DOHH2 (cell line): ENCODE data around the gene SLC48A1.
A peak's percentile ranks its signal among the peaks of the same experiment; 100 is the strongest.
"Not testable (repeated sequence)": the region's sequence is repeated elsewhere in the genome, so short reads cannot be mapped to it uniquely, and the experiment has no call there.

Source experiments
- H3F3A ChIP-seq: fragments of 200-600 bp; sonication (generic), shearing (Covaris generic); 2 replicates; pipeline ENCODE4 v1.6.0; 2016; ENCODE audit warnings: antibody characterized with exemption, mild to moderate bottlenecking; ENCODE audit not compliant: control insufficient read depth, insufficient read depth
- H3K27ac ChIP-seq: fragments of 200-600 bp; sonication (generic); 2 replicates; pipeline ENCODE4 v1.5.1; 2014; ENCODE audit warnings: low read depth, mild to moderate bottlenecking, low read length, moderate library complexity
- H3K27me3 ChIP-seq: fragments of 200-600 bp; sonication (generic); 2 replicates; pipeline ENCODE4 v1.6.1; 2014; ENCODE audit warnings: mild to moderate bottlenecking, low read length, mixed read lengths; ENCODE audit not compliant: control insufficient read depth
- H3K36me3 ChIP-seq: fragments of 200-600 bp; sonication (generic); 2 replicates; pipeline ENCODE4 v1.6.1; 2014; ENCODE audit warnings: mild to moderate bottlenecking, low read length, moderate library complexity, mixed read lengths; ENCODE audit not compliant: control insufficient read depth
- H3K4me1 ChIP-seq: fragments of 200-600 bp; sonication (generic); 2 replicates; pipeline ENCODE4 v1.6.1; 2014; ENCODE audit warnings: mild to moderate bottlenecking, low read length, mixed read lengths; ENCODE audit not compliant: control insufficient read depth
- H3K4me2 ChIP-seq: fragments of 200-600 bp; sonication (generic); 2 replicates; pipeline ENCODE4 v1.6.0; 2014; ENCODE audit warnings: mild to moderate bottlenecking, low read length, moderate library complexity
- H3K4me3 ChIP-seq: fragments of 200-600 bp; sonication (generic); 2 replicates; pipeline ENCODE4 v1.5.1; 2014; ENCODE audit warnings: mild to moderate bottlenecking, low read length, mixed read lengths
- H3K79me2 ChIP-seq: fragments of 200-600 bp; sonication (generic); 2 replicates; pipeline ENCODE4 v1.6.1; 2014; ENCODE audit warnings: mild to moderate bottlenecking, low read length, mixed read lengths; ENCODE audit not compliant: control insufficient read depth
- H3K9me2 ChIP-seq: fragments of 200-600 bp; sonication (generic); replicated peaks from 2 replicates; pipeline ENCODE4 v1.6.1; 2014; ENCODE audit warnings: mild to moderate bottlenecking, low read length, mixed read lengths; ENCODE audit not compliant: control insufficient read depth
- H3K9me3 ChIP-seq: fragments of 200-600 bp; sonication (generic); 2 replicates; pipeline ENCODE4 v1.6.1; 2014; ENCODE audit warnings: antibody characterized with exemption, low read length, mixed read lengths; ENCODE audit not compliant: control insufficient read depth, insufficient read depth
- H4K20me1 ChIP-seq: fragments of 200-600 bp; sonication (generic); 2 replicates; pipeline ENCODE4 v1.6.0; 2014; ENCODE audit warnings: low read depth, mild to moderate bottlenecking, antibody characterized with exemption, low read length, moderate library complexity; ENCODE audit not compliant: control insufficient read depth, insufficient read depth
- EZH2phosphoT487 ChIP-seq: fragments of 200-600 bp; sonication (generic); IDR thresholded peaks from 2 replicates; pipeline ENCODE4 v1.6.1; 2017; ENCODE audit warnings: borderline replicate concordance, mild to moderate bottlenecking, antibody characterized with exemption, low read length, moderate library complexity, mixed read lengths
- TF ChIP-seq, protein P1 (sequence below): fragments of 200-600 bp; sonication (generic); IDR thresholded peaks from one replicate; pipeline ENCODE4 v1.5.1; 2014; ENCODE audit warnings: antibody characterized with exemption, mild to moderate bottlenecking, low read depth, low read length; ENCODE audit not compliant: poor library complexity, severe bottlenecking

SLC48A1 gene

GRCh38 chr12:47807338-47807737 lies 34.3 kb downstream of the SLC48A1 start:
- Histone ChIP-seq H3K27me3 (no peaks in the 10 kb centered on the region), H3K79me2 (peaks cover 100% of the 10 kb centered on the region), H3K36me3 (peaks cover 85% of the 10 kb centered on the region), H3K9me2 (no peaks in the 10 kb centered on the region), H3F3A (peaks cover 14% of the 10 kb centered on the region), H3K4me2 (peak overlapping the region; percentile 99), H3K27ac (peak overlapping the region; percentile 46), H3K4me1 (peaks cover 99% of the 10 kb centered on the region), H3K9me3 (no peaks in the 10 kb centered on the region), H4K20me1 (peaks cover 20% of the 10 kb centered on the region; the same call in 1 of the 2 replicates), H3K4me3 (no peak overlapping the region)
- TF ChIP-seq, protein P1, sequence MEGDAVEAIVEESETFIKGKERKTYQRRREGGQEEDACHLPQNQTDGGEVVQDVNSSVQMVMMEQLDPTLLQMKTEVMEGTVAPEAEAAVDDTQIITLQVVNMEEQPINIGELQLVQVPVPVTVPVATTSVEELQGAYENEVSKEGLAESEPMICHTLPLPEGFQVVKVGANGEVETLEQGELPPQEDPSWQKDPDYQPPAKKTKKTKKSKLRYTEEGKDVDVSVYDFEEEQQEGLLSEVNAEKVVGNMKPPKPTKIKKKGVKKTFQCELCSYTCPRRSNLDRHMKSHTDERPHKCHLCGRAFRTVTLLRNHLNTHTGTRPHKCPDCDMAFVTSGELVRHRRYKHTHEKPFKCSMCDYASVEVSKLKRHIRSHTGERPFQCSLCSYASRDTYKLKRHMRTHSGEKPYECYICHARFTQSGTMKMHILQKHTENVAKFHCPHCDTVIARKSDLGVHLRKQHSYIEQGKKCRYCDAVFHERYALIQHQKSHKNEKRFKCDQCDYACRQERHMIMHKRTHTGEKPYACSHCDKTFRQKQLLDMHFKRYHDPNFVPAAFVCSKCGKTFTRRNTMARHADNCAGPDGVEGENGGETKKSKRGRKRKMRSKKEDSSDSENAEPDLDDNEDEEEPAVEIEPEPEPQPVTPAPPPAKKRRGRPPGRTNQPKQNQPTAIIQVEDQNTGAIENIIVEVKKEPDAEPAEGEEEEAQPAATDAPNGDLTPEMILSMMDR, result no peak
- TF ChIP-seq EZH2phosphoT487, result no peak

- peak overlapping the region; percentile 50 for H3K4me3 ChIP-seq
- peaks cover 99% of the 10 kb centered on the region for H3K79me2 ChIP-seq
- H3K4me1 ChIP-seq, result peaks cover 98% of the 10 kb centered on the region
- peaks cover 17% of the 10 kb centered on the region for H3F3A ChIP-seq
- no peaks in the 10 kb centered on the region for H3K9me2 ChIP-seq
- H3K27me3 ChIP-seq, result no peaks in the 10 kb centered on the region
- TF ChIP-seq, protein P1, result no peak
- TF ChIP-seq EZH2phosphoT487, result no peak
- peaks cover 16% of the 10 kb centered on the region; the same call in 1 of the 2 replicates for H4K20me1 ChIP-seq
- peaks cover 83% of the 10 kb centered on the region for H3K36me3 ChIP-seq
- H3K9me3 ChIP-seq, result no peaks in the 10 kb centered on the region
- H3K27ac ChIP-seq, result peak overlapping the region; percentile 46
- peak overlapping the region; percentile 99 for H3K4me2 ChIP-seq
Measured at GRCh38 chr12:47808050-47808449, 35.0 kb downstream of the SLC48A1 start.

- peak overlapping the region; percentile 46 for H3K27ac ChIP-seq
- peak overlapping the region; percentile 99 for H3K4me2 ChIP-seq
- peaks cover 98% of the 10 kb centered on the region for H3K4me1 ChIP-seq
- peak overlapping the region; percentile 50 for H3K4me3 ChIP-seq
- peaks cover 12% of the 10 kb centered on the region; the same call in 1 of the 2 replicates for H4K20me1 ChIP-seq
- H3K27me3 ChIP-seq, result no peaks in the 10 kb centered on the region
- H3K36me3 ChIP-seq, result peaks cover 82% of the 10 kb centered on the region
- H3K9me3 ChIP-seq, result no peaks in the 10 kb centered on the region
- H3F3A ChIP-seq, result peaks cover 23% of the 10 kb centered on the region
- TF ChIP-seq EZH2phosphoT487, result no peak
- TF ChIP-seq, protein P1, result peak; percentile 55
- no peaks in the 10 kb centered on the region for H3K9me2 ChIP-seq
- peaks cover 99% of the 10 kb centered on the region for H3K79me2 ChIP-seq
Measured at GRCh38 chr12:47808574-47809365, 35.7 kb downstream of the SLC48A1 start.

DNA sequence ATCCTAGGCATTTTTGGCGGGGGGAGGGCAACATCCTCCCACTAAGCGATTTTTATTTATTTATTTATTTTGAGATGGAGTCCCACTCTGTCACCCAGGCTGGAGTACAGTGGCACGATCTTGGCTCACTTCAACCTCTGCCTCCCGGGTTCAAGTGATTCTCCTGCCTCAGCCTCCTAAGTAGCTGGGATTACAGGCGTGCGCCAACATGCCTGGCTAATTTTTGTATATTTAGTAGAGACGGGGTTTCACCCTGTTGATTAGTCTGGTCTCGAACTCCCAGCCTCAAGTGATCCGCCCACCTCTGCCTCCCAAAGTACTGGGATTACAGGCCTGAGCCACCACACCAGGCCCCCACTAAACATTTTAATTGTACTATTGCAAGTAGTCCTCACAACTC lies 36.5 kb downstream of the SLC48A1 start:
- H3K4me2 ChIP-seq, result peak overlapping the region; percentile 99
- not testable (repeated sequence) for H3K27me3 ChIP-seq, H4K20me1 ChIP-seq, H3K9me2 ChIP-seq, H3K9me3 ChIP-seq
- peaks cover 98% of the 10 kb centered on the region for H3K4me1 ChIP-seq
- H3K36me3 ChIP-seq, result peaks cover 81% of the 10 kb centered on the region
- peaks cover 28% of the 10 kb centered on the region for H3F3A ChIP-seq
- H3K79me2 ChIP-seq, result peaks cover 99% of the 10 kb centered on the region
- H3K27ac ChIP-seq, result peak overlapping the region; percentile 99
- peak overlapping the region; percentile 82 for H3K4me3 ChIP-seq
